ENCODE measurements around the gene PNCK. TPM values are rescaled to one million over a fixed set of nuclear protein-coding genes. Genes with fewer than 3 reads are reported as not detected.
"Not testable (repeated sequence)": the region's sequence is repeated elsewhere in the genome, so short reads cannot be mapped to it uniquely, and the experiment has no call there.

PNCK gene
- total RNA-seq, 1 experiment from 2014 or later = 26.8 TPM

DNA sequence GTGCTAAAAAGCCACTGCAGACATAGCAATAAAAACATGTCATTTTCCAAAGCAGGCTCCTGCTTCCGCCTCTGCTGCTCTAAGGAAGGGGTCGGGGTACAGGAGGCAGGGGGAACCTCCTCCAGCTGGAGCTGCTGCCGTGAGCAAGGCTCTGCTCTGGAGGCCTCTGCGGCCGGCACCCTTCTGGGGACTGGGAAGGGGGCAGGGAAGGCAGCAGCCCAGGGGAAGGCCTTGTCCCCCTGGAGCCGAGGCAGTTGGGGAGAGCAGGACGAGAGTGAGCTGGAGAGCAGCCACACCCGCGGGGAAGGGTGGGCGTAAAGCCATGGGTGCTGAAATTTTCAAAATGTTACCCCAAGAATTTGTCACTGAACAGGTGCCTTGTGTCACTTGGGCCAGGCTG is 22.9 kb upstream of the PNCK start:
- not testable (repeated sequence) for H3K4me1 ChIP-seq (ENCODE audit: insufficient read depth, low read length); H2BK12ac ChIP-seq (ENCODE audit: insufficient read length, low read depth, low read length); H2BK120ac ChIP-seq (ENCODE audit: low read depth, low read length, poor library complexity, severe bottlenecking); H3T11ph ChIP-seq (ENCODE audit: low read length); H2BK15ac ChIP-seq (ENCODE audit: low read depth, low read length); H4K5ac ChIP-seq (ENCODE audit: insufficient read length, low read depth, low read length); H3K27me3 Mint-ChIP-seq (ENCODE audit: low read depth); H3K4me1 Mint-ChIP-seq; H4K20me1 ChIP-seq (ENCODE audit: control insufficient read depth, insufficient read depth, insufficient read length); H4K8ac ChIP-seq (replicated peaks; ENCODE audit: insufficient read length, low read depth, low read length); H2BK5ac ChIP-seq (ENCODE audit: insufficient read length, low read length); H3K9me3 ChIP-seq (ENCODE audit: control insufficient read depth, low read depth, low read length); H3K4me2 ChIP-seq (ENCODE audit: insufficient read depth, insufficient read length, low read length); H3K27ac ChIP-seq (ENCODE audit: insufficient read length, low read depth, low read length); DNase-seq; H3K27me3 ChIP-seq (ENCODE audit: insufficient read depth, low read length); H3K79me2 ChIP-seq (ENCODE audit: insufficient read depth, low read length); H3K79me1 ChIP-seq (ENCODE audit: insufficient read depth, low read depth, low read length, poor library complexity, severe bottlenecking); H3K9ac ChIP-seq (ENCODE audit: extremely low read depth, insufficient read length, low read length); H3K4ac ChIP-seq (ENCODE audit: low read depth, low read length); H3K4me3 Mint-ChIP-seq; H2AFZ ChIP-seq (ENCODE audit: low read length); H3K23me2 ChIP-seq (ENCODE audit: insufficient read length, low read depth, low read length, poor library complexity, severe bottlenecking); H2AK5ac ChIP-seq (ENCODE audit: insufficient read length, low read length); H2BK20ac ChIP-seq (ENCODE audit: low read depth, low read length, poor library complexity, severe bottlenecking); H3K56ac ChIP-seq (ENCODE audit: insufficient read length, low read depth, low read length); H3K14ac ChIP-seq (ENCODE audit: insufficient read depth, low read length); H3K18ac ChIP-seq (ENCODE audit: insufficient read length, low read depth, low read length); H4K91ac ChIP-seq (ENCODE audit: insufficient read length, low read depth, low read length); H3K23ac ChIP-seq (ENCODE audit: insufficient read length, low read depth, low read length)
- H3K36me3 Mint-ChIP-seq (ENCODE audit: insufficient read depth in 1 of 3, low read depth in 3 of 3) = peaks cover 26 to 59% (median 45%) of the 10 kb centered on the region in 3 experiments
- H3K9me3 Mint-ChIP-seq = peaks cover 52 to 75% of the 10 kb centered on the region in 2 experiments
- no CpG with 5 or more reads among the region's 10 CpGs for WGBS (ENCODE audit: extremely low coverage, insufficient read length, low lambda C conversion rate)
- peak overlapping the region in 1 of 3 experiments; percentile 94; a peak in 2 of 7 replicates for H3K27ac Mint-ChIP-seq
